ENCODE results near the gene COL4A1.
"Not testable (repeated sequence)": the region's sequence is repeated elsewhere in the genome, so short reads cannot be mapped to it uniquely, and the experiment has no call there.

Gene COL4A1

GRCh38 chr13:110114316-110114715 is 192.6 kb downstream of the COL4A1 start:
- no peak for DNase-seq (ENCODE audit: low spot score)

- no peak for DNase-seq (ENCODE audit: low spot score)
Measured at GRCh38 chr13:110113284-110113764, 193.6 kb downstream of the COL4A1 start.

- not testable (repeated sequence) for DNase-seq (ENCODE audit: low spot score)
Measured at GRCh38 chr13:110112379-110112778, 194.6 kb downstream of the COL4A1 start.

GRCh38 chr13:110110783-110111182 is 196.2 kb downstream of the COL4A1 start:
- no peak for DNase-seq (ENCODE audit: low spot score)

- DNase-seq (ENCODE audit: low spot score): no peak
Measured at GRCh38 chr13:110109910-110110309, 197.0 kb downstream of the COL4A1 start.

GRCh38 chr13:110109140-110109783 is 197.7 kb downstream of the COL4A1 start:
- no peak for DNase-seq (ENCODE audit: low spot score)

- DNase-seq (ENCODE audit: low spot score): peak; percentile 82
Measured at GRCh38 chr13:110108348-110109139, 198.4 kb downstream of the COL4A1 start.

- no peak for DNase-seq (ENCODE audit: low spot score)
Measured at GRCh38 chr13:110107568-110108347, 199.2 kb downstream of the COL4A1 start.

- DNase-seq (ENCODE audit: low spot score): no peak
Measured at GRCh38 chr13:110106726-110107125, 200.2 kb downstream of the COL4A1 start.

GRCh38 chr13:110105136-110105535 is 201.8 kb downstream of the COL4A1 start:
- DNase-seq (ENCODE audit: low spot score): no peak

- DNase-seq (ENCODE audit: low spot score): no peak
Measured at GRCh38 chr13:110103534-110103933, 203.4 kb downstream of the COL4A1 start.

- no peak for DNase-seq (ENCODE audit: low spot score)
Measured at GRCh38 chr13:110103026-110103425, 203.9 kb downstream of the COL4A1 start.

- DNase-seq (ENCODE audit: low spot score): no peak
Measured at GRCh38 chr13:110102053-110102452, 204.9 kb downstream of the COL4A1 start.

- DNase-seq (ENCODE audit: low spot score): no peak
Measured at GRCh38 chr13:110099922-110100321, 207.0 kb downstream of the COL4A1 start.

Measured in left forelimb (tissue), 1 donor.